ENCODE measurements around the gene CACNA2D2.

Gene CACNA2D2

GRCh38 chr3:50454481-50455070 lies 48.9 kb downstream of the CACNA2D2 start:
- no peak for DNase-seq

DNA sequence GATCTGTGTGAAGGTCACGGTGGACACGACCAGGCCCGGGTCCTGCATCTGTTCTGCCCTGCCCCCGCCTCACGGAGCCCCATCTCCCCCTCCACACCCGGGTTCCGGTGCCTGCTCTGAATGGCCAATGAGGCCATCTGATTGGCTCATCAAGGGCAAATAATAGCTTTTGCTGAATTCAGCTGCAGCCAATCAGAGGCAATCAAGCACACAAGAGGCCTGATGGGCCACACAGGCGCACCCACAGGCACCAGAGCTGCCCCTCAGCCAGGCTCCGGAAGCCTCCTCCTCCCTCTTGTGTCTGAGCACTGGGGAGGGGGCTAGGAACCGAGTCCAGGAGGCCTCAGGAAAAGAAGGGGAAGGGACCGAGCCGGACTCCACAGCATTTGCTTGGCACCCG lies 49.5 kb downstream of the CACNA2D2 start:
- DNase-seq, result no peak

- DNase-seq, result no peak
Observed at GRCh38 chr3:50450209-50450921, 53.1 kb downstream of the CACNA2D2 start.

GRCh38 chr3:50448752-50449539 lies 54.5 kb downstream of the CACNA2D2 start:
- no peak for DNase-seq

- no peak for DNase-seq
Observed at GRCh38 chr3:50447290-50447840, 56.1 kb downstream of the CACNA2D2 start.

DNA sequence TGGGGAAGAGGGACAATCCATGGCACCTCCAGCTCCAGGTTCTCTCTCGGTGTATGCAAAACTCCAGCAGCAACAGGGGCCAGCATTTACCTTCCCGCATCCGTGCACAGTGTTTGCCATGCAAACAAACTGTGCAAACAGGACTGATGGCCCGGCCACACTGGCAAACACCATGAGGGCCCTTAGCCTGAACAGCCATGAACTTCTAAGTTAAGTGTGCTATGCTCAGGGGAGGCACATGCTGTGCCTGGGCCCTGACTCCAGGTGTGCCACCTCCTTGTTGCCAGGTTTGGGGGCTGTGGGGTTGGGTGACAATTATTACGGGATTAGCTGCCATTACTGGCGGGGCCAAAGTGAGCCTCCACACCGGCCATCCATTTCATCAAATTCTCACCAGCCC lies 57.5 kb downstream of the CACNA2D2 start:
- DNase-seq, result no peak

DNA sequence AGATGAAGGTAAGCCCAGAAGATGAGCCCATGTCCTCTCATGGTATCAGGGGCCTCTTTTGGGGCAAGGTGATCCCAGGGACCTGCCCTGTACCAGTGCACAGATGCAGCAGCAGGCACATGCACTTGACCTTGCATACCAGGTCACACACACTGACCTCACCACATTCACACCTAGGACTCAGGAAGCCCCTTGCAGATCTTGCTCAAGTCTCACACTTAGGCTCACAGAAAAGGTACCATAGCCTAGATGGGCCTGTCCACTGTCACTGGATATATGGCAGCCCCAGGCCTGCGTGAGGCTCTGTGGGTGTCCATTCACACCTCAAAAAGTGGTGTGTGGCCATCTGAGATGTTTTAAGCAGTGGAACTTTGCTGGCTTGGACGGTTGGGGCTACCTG lies 58.7 kb downstream of the CACNA2D2 start:
- DNase-seq, result no peak

GRCh38 chr3:50444213-50444612 lies 59.2 kb downstream of the CACNA2D2 start:
- no peak for DNase-seq

GRCh38 chr3:50442945-50443579 lies 60.4 kb downstream of the CACNA2D2 start:
- no peak for DNase-seq

DNA sequence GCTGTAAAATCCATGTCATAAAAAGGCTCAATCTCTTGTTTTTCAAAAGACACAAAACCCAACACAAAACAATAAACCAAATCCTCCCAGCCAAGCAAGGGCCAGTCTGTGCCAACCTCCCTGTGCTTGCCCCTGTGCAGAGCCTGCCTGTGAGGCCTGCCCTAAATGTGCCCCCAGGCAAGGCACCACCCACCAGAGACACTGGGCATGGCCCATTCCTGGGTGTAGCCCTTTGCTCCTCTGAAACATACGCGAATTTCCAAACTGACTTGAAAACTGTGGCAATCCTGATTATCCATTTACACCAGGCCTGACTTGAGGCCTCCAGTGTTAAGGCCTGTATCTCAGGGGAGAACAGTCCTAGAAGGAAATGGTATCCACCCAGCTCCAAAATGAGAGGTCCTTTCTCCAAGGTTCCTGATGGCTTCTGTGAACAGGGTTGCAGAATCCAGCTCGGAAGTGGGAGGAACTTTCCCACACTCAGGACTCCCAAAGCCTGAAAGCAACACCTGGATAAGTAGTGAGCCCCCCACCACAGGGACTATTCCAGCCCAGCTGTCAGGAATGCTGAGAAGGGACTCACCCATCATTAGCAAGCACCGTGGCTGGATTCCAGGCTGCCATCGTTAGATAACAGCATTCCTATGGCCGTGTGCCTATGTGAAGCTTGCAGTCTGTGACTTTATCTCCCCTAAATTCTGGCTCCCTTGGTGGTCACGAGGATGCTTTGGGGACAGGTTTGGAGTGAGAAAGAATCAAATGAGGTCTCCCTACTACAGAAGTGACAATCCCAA lies 61.8 kb downstream of the CACNA2D2 start:
- DNase-seq, result no peak

- DNase-seq, result peak; percentile 73
Observed at GRCh38 chr3:50436114-50436674, 67.2 kb downstream of the CACNA2D2 start.

- DNase-seq, result no peak
Observed at GRCh38 chr3:50435371-50436113, 67.9 kb downstream of the CACNA2D2 start.

GRCh38 chr3:50433954-50434353 lies 69.5 kb downstream of the CACNA2D2 start:
- DNase-seq, result no peak

- peak; percentile 71 for DNase-seq
Observed at GRCh38 chr3:50430950-50431435, 72.4 kb downstream of the CACNA2D2 start.

GRCh38 chr3:50430191-50430590 lies 73.2 kb downstream of the CACNA2D2 start:
- no peak for DNase-seq

GRCh38 chr3:50428007-50428633 lies 75.3 kb downstream of the CACNA2D2 start:
- peak; percentile 27 for DNase-seq

- no peak for DNase-seq
Observed at GRCh38 chr3:50427217-50427616, 76.2 kb downstream of the CACNA2D2 start.

GRCh38 chr3:50425911-50426310 lies 77.5 kb downstream of the CACNA2D2 start:
- no peak for DNase-seq

GRCh38 chr3:50423543-50423942 lies 79.9 kb downstream of the CACNA2D2 start:
- no peak for DNase-seq

- DNase-seq, result no peak
Observed at GRCh38 chr3:50422153-50422552, 81.3 kb downstream of the CACNA2D2 start.
